Stimulated activated CD4-positive, alpha-beta T cell treated with anti-CD3 and anti-CD28 coated beads, Interleukin-15, amount 100 ng/mL, for 24 hours (primary cell): Measurements from ENCODE around the gene PACSIN2.
"Not testable (repeated sequence)": the region's sequence is repeated elsewhere in the genome, so short reads cannot be mapped to it uniquely, and the experiment has no call there.

ENCODE experiments used
- DNase-seq: peaks from one replicate; pipeline ENCODE4 v3.0.0-alpha.2; 2020

Gene PACSIN2

DNA sequence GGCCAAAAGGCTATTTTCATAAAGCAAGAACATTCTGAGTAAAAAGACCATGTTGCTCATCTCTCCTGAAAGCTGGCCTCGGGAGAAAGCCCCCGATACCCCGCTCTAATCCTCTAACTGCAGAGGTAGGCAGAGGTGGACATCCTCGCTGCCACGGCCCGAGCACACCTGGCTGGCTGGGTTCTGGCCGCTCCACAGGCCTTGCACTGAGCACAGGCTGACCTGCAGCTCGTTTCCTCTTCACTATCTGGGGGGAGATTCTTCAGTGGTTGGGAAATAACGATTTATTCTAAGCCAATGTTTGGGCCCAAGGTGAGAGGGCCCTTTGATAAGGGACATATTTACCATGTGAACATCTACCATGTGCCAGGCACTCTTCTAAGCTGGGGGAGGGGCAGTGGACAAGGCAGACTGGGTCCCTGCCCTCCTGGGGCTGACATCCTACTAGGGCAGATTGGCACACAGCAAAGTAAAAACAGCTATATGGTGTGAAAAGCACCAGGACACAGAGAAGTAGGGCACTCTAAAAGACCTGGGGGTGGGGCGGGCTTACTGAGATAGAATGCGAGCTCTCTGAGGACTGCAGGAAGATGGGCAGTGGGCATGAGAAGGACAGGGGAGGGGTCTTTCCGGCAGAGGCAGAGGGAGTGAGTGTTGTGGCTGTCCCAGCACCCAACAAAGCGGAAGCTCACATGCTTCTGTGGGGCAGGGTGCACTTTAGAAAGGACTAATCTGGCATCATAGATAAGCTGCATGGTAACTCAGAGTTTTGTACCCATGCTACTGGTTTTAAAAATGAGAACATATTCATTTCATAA lies 92.4 kb downstream of the PACSIN2 start:
- no peak for DNase-seq

DNA sequence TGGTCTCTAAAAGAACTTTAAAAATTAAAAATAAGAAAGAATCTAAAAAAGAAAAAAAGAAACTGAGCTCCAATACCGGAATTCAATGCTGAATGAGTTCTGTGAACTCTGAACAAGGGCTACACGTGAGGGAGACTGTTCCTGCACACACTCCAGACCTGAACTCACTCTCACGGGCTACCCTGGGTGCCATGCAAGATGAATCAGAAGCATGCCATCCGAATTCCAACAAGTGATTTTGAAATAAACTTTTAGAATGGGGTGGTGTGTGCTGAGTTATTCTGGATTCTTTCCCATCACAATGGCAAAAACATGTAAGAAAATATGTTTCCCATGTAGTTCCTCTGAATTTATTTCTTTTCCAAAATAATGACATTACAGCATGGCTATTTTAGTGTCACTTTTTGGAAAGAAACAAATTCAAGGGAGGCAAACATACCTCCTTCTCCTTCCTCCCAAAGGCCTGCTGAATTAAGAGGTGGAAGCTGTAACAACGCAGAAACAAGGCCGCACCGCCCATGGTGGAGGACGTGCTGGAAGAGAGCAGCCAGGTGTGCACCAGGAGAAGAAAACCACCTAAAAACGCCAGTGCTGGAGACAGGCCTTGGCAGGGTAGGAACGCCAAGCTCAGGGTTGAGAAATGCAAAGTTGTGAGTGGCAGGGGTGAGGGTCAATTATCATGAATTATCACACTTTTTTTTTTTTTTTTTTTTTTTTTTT lies 94.7 kb downstream of the PACSIN2 start:
- DNase-seq: no peak

DNA sequence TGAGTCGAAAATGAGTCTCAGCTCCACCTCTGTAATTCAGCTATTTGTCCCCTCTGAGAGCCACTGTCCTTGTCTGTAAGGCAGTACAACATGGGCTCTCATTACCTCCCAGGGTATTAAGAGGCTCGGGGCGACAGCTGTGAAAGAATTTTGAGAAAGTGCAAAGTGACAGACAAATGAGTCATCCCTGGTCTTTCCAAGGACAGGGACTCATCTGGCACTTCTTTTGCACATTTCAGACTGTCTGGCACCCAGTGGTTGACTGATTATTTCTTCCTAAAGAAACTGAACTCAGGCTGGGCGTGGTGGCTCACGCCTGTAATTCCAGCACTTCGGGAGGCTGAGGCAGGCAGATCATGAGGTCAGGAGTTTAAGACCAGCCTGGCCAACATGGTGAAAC lies 95.8 kb downstream of the PACSIN2 start:
- peak; percentile 18 for DNase-seq

DNA sequence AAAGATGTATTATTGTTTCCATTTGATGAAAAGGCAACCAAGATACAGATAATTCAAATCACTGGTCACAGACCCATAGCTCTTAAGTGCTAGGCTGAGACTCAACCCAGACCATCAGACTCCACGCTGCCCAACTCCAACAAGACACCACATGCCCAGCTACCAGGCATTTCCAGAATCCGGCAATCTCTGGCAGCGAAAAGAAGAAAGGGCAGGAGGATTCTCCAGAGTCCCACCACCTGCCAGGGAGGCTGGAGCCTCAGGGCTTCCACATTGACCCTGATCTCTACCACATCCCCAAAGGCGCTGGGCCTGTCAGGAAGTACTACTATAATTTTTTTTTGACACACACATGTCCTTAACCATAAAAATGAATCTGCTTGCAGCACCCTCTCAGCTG lies 96.4 kb downstream of the PACSIN2 start:
- DNase-seq: no peak

DNA sequence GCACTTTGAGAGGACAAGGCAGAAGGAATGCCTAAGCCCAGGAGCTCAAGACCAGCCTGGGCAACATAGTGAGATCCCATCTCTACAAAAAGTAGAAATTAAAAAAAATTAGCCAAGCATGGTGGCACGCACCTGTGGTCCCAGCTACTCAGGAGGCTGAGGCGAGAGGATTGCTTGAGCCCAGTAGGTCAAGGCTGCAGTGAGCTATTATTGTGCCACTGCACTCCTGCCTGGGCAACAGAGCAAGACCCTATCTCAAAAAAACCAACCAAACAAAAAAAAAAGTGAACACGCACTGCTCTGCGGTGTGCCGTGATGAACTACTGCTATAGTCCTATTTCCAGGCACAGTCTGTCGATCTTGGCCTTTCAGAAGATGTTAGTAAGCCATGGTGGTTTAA lies 97.6 kb downstream of the PACSIN2 start:
- DNase-seq: not testable (repeated sequence)

DNA sequence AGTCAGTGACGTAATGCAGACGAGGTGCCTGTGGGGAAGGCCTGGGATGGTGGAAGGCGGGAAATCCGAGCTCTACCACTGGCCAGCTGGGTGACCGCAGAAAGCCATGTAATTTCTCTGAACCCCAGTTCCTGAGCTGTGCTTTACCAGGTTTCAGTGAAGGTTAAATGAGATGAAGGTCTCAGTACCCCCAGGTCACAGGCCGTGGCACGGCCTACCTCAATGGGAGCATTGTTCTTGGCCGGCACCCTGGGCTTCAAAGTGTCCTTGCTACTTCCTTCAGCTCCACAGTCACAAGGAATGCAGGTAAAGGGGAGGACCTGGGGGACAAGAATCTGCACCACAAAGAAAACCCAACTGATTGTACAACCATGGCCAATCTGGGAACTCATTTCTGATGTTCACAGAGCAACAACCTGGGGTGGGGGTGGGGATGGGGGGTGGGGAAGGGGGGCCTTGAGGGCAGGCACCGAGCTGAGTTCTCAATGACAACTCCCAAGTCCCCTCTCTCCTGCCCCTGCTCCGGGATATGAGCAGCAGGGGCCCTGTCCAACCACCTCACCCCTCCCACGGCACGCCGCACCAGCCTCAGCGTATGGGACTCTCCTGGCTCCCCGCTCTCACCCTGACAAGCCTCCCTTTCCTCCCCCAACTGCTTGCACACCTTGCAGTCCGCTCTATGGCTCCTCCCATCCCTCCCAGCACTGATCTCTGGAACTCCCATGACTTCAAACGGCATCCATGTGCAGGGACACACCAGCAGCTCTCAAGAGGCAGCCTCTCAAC lies 98.8 kb downstream of the PACSIN2 start:
- no peak for DNase-seq

DNA sequence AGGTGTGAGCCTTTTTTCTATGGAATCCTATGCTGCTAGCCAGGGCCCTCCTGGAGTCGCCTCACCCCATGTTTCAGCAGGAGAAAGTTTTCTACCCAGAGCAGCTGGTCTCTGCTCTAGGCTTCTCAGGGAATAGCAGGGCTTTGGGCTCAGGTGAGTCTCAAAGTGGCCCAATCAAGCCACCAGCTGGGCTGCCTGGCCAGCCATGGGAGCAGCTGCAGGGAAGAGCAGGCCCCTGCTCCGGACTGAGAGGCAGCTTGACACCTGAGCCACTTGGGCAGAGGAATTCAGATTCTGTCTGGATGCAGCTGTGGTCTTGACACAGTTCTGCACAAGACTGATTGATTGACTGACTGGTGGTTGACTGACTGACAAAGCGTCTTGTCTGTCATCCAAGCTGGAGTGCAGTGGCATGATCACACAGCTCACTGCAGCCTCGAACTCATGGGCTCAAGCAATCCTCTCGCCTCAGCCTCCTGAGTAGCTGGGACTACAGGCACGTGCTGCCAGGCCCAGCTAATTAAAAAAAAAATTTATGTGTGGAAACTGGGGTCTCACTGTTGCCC lies 100.4 kb downstream of the PACSIN2 start:
- no peak for DNase-seq

DNA sequence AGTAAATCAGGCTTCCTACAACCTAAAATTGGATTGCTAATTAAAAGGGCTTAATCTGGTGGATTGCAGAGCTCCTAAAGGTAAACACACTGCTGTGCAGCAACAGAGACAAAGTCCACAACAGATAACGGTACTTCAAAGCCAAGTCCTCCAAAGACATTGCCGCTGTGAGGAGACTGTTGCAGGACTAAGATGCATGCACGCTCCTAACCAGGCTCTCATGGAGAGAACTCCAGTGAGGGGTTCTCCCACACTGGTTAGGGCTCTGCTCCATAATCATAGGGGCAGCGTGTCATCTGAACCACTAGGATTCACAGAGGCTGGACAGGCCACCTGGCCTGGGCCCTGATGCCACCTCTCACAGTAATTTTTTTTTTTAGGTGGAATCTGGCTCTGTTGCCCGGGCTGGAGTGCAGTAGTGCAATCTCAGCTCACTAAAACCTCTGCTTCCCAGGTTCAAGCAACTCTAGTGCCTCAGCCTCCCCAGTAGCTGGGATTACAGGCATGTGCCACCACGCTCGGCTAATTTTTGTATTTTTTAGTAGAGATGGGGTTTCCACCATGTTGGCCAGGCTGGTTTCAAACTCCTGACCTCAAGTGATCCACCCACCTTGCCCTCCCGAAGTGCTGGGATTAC lies 101.0 kb downstream of the PACSIN2 start:
- DNase-seq: no peak

DNA sequence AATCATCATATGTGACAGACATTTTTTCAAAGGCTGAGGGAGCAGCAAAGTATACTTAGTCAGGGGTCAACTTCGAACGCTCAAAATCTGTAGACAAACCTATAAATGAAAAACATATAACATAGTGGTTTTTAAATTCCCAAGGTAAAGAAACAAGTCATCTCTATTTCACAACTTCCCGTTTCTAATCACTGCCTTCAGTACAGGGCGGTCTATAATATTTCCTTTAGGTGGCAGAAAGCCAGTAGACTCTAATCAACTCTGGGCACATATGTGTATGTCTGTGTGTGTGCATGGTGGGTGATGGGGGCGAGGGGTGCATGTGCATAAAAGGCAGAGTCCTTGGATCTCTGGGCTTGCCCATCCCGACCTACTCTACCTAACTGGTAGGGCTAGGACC lies 102.9 kb downstream of the PACSIN2 start:
- DNase-seq: no peak

DNA sequence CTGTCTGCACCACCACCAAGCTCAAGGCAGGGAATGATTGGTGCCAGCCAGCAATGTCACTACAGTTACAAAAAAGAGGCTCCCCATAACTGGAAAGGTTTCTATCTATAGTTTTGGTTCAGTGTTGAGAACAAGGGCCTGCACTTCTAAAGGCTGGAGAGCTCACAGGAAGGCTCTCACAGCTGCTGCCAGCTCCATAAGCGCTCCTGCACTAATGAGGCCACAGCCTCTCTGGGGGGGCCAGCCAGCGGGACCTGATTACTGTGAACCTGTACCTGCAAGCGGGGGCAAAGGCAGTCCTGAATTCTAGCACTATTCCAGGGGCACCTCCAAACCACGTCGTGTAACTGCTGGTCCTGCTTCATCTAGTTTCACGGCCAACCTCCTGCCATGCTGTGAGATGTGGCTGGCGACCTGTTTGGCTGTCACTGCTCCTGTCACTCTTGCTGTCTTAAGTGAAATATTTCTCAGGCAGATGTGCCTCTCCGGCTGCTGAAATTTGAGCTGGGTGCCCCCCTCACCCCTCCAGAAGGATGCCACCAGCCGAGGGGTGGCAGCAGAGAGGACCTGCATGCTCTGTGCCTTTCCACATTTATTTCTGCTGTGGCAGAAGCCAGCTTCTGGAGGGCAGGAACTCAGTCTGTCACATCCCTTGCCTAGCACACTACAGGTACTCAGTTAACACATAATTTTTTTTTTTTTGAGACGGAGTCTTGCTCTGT lies 104.6 kb downstream of the PACSIN2 start:
- no peak for DNase-seq

DNA sequence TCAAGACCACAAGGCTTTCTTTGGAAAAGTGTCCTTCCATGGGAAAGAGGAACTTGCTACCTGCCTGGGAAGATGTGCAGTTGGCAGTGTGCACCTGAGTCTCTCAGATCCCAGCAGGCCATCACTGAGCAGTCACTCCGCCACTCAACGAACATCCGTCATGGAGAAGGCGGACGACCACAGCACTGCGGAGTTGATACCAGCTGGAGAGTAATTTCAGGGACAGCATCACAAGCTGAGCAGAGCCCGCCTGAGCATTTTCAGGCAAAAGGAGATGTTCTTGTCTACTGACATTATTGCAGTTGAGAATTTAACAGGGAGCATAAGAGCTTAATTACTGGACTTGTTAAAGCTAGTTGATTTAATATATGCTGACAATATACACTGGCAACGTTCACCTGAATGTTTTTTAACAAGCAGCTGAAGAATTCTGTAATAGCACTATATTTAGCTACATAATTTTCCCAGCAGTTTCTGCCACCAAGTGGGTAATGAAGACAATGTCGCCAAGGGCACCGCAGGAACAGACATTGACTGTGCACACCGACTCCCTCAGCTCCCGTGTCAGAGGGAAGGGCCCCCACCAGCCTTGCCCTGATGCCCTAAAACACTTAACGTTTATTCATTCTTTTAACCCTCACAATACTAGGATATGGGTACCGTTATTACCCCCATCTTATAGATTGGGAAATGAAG lies 105.4 kb downstream of the PACSIN2 start:
- no peak for DNase-seq

DNA sequence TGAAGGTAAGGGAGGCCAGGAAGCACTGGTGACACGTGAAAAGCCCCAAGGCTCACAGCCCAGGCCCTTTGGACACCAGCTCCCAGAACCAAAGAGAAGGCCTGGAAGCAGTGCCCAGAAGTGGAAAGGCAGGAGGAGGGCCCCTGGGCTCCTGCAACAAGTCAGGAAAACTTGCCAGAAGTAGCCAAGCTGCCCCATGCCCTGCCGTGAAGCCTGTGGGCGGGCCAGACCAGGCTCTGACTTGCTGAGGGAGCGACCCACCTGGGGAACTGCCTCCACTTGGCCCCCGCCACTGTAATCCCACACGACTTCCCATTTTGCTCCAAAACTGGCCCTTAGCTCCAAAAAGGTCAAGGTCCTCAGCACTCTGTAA lies 106.6 kb downstream of the PACSIN2 start:
- no peak for DNase-seq

DNA sequence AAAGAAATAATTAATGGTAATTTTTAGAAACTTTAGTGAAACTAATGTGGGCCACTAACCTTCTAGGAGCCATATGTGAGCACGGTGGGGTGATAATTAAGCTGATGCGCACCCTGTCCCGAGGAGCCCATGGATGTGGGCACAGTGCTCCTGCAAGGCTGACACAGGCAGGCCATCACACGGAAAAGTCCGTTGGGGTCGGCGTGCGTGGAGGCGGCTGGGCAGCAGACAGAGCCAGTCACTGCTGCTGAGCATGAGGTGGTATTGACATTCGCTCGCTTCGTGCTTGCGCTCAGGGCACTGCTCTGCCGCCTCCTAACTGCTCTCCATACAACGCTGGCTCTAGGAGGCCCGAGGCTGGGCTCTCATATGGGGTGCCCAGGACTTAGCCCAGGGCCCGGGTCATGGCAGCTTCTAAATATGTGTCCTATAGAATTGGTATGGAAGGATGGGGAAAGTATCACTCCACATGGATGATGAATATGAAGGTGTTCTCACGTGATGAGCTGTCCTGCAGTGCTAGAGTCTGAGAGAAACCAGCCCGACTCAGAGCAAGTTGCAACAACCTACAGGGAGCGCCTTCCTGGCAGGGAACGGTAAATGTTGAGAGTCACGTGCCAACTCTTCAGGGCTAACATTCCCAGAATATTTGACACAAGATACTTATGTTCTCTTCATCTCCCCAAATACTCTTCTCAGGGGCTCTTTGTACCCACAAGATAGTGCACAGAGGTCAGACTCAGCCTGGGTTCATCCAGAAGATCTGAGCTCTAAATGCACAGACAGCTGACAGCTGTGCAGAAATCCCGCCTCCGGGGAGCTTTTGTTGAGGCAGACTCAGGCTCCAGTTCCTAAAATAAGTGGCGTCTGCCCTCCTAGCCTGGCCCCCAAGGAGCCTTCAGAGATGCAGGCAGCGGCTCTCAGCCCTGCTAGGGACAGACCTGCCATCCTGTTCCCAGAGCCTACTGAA lies 107.3 kb downstream of the PACSIN2 start:
- DNase-seq: no peak

DNA sequence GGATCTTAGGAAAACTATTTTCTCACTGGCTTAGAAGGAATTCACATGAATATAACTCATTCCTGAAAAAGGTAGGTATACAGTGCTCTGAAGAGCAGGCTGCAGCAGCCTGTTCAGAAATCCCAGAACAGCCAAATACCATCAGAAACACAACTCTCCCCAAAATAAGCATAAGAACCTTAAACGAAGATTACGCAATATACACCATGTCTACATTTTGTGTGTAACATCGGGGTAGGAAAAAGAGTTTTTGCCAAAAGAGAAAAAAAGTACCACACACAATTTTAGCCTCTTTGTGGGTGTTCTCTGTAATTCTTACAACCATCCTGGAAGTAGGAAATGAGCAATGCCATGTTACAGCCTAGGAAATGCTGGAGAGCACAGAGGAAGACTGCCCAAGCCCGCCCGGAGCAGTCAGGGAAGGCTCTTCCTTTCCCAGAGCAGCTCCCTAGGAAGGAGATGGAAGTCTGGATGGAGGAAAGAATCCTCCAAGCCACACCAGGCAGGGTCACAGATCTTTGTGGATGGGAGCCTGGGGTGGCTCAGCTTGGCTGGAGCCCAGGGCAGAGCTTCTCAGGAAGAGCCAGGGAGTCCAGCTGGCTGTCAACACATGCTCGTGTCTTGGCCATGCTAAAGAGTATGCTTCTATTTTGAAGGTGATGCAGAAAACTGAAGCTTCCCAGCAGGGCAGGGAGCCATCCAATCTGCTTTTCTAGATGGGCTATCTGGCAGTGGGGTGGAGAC lies 108.2 kb downstream of the PACSIN2 start:
- DNase-seq: no peak

DNA sequence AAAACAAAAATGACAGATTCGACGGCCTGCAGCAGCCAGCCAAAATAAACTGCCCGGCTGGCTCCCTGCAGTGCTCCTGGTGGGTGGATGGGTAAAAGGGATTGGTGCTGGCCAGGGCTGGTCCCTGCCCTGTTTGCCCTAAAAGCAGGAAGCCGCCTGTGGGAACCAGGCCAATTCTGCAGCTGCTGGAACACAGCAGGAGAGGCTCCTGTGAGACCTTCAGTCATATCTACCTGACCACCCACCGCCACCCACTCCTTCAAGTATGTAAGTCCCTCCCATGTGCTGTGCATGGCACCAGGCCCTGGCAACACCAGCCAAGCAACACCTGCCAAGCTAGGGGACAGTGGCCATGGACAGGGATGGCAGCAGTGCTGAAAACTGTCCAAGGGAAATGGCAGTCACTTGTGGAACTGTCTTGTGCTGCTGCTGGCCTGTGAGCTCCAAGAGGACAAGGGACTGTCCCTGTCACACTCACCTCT lies 109.2 kb downstream of the PACSIN2 start:
- no peak for DNase-seq

DNA sequence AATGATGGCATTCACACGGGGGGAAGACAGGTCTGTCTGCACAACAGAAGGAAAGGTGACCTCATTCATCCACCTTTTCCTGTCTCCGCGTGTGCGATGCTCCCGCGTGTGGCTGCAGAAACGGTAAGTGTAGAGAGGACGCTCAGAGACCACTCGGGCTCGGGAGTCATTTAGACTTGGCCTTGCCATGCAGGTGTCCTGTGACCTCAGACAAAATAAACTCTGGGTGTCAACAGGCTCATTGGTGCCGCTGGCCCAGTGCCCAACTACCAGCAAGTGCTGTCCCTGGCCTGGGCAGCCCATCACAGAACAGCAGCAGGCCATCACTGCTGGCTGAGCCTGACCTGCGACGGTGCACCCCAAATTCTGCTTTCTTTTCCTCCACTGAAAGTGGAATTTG lies 109.7 kb downstream of the PACSIN2 start:
- DNase-seq: no peak

DNA sequence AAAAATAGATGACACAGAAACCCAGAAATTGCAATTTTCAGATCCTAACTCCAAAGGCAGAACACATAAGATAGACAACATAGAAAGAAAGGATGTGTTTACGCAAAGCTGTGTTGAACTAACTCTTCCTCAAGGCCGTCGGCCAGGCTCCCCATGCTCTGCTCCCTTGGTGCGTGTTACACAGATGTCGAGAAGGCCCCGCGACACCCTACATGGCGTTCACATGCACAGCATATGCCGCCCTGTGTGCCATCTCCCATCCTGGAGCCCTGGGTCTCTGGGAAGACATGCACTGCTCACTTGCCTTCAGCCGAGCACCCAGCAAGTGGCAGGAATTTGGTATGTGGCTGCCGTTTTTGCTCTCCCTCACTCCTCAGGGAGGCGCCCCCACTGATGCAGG lies 110.9 kb downstream of the PACSIN2 start:
- DNase-seq: no peak

DNA sequence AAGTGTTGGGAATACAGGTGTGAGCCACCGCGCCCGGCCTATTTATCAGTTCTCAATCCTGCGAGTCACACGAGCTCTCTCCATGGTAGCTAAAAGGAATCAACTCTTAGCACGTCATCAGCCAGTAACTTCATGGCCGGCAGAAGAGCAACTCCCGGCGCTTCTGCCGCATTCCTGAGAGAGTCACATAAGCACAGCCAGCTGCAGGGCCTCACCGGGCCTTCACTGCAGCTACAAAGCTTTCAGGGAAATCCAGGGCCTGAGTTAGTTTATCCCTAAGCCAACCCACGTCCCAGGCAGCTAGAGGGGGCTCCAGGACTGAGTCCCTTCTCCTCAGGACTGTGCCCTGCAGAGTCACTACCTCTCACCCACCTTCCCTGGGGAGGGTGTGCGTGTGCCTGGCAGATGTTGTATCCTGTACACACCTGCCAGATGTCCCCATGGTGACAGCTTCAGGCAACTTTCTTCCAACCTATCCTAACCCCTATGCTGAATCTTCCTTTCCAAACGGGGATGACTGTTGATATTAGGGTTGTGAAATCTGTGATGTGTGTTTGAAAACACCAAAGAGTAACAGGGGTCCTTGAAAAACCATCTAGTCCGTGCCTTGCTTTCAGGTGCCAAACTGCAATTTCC lies 112.0 kb downstream of the PACSIN2 start:
- DNase-seq: no peak
